GM18873 (cell line): ENCODE data around the gene LZTS2.

Experiments used
- ATAC-seq: cut with Tn5 transposase; IDR thresholded peaks from one replicate; pipeline ENCODE4 v1.9.1; 2021; ENCODE audit warnings: mild to moderate bottlenecking, moderate library complexity, moderate number of reproducible peaks; ENCODE audit not compliant: unreplicated experiment, low FRiP score

Gene LZTS2

GRCh38 chr10:100978121-100978900, 21.3 kb upstream of the LZTS2 start:
- ATAC-seq = no peak

- no peak for ATAC-seq
Measured at GRCh38 chr10:100978901-100979195, 20.8 kb upstream of the LZTS2 start.

DNA sequence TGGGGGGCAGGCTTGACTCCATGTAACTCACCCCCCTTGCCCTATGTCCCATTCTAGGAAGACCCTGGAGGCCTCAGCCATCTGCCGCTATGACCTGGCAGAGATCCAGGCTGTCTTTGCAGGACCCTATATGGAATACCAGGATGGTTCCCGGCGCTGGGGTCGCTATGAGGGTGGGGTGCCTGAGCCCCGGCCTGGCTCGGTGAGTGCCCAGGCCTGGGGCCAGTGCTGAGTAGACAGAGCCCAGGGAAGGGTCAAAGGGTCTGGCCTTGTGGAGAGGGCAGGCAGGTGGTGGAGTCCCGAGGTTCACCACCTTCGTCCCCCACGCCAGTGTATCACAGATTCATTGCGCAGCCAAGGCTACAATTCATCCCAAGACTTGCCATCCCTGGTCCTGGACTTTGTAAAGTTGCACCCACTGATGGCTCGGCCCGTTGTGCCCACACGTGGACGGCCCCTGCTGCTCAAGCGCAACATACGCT, 19.8 kb upstream of the LZTS2 start:
- no peak for ATAC-seq

- no peak for ATAC-seq
Measured at GRCh38 chr10:100980311-100980710, 19.3 kb upstream of the LZTS2 start.

DNA sequence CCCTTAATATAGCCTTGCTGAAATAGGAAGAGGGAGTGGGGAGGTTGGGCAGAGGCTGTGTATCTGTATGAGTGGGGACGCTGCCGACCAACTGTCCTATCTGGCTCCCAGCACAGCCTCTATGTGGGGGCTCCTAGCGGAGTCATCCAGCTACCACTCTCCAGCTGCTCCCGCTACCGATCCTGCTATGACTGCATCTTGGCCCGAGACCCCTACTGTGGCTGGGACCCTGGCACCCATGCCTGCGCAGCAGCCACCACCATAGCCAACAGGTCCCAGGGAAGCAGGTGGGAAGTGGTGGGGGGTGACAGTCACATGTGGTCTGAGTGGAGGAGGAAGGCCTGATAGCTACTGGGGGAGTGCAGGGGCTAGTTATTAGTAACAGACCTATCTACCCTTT, 18.9 kb upstream of the LZTS2 start:
- no peak for ATAC-seq

- no peak for ATAC-seq
Measured at GRCh38 chr10:100981178-100981772, 18.3 kb upstream of the LZTS2 start.

GRCh38 chr10:100982916-100983830, 16.4 kb upstream of the LZTS2 start:
- no peak for ATAC-seq

GRCh38 chr10:100983868-100984671, 15.5 kb upstream of the LZTS2 start:
- ATAC-seq = no peak

GRCh38 chr10:100984672-100985177, 14.9 kb upstream of the LZTS2 start:
- no peak for ATAC-seq

- ATAC-seq = no peak
Measured at GRCh38 chr10:100985336-100985735, 14.3 kb upstream of the LZTS2 start.

- ATAC-seq = no peak
Measured at GRCh38 chr10:100986623-100986951, 13.0 kb upstream of the LZTS2 start.

- peak; percentile 54 for ATAC-seq
Measured at GRCh38 chr10:100986952-100987684, 12.5 kb upstream of the LZTS2 start, which contains the start of the genes MRPL43 and TWNK. Gene MRPL43 (minus strand): TSS chr10:100987497. CDS start chr10:100987443, 54 bp downstream. Gene TWNK (plus strand): TSS chr10:100987543. CDS start chr10:100988211, 668 bp downstream.

DNA sequence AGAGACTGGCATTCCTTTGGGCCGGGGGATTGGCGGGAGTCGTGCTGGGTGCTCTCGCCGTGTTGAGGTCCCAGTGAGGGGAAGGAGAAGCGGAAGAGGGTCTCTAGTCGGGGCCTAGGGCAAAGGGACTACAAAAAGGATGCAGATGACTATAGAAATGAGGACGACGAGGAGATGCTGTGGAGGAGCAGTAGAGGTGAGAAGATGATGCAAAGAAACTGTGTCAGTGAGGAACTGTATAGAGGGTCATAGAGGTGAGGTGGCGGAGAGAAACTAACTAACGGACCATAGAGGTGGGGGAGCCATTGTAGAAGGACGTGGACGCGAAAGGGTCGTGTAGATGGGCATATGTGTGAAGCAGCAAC, 11.9 kb upstream of the LZTS2 start:
- no peak for ATAC-seq

DNA sequence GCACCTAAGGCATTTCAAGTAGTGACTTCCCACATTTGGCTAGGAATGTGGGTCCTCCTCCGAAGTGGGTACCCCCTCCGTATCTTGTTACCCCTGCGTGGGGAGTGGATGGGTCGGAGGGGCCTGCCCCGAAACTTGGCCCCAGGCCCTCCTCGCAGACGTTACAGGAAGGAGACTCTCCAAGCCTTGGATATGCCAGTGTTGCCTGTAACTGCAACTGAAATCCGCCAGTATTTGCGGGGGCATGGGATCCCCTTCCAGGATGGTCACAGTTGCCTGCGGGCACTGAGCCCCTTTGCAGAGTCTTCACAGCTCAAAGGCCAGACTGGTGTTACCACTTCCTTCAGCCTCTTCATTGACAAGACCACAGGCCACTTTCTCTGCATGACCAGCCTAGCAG, 11.4 kb upstream of the LZTS2 start:
- ATAC-seq = no peak

GRCh38 chr10:100989088-100989487, 10.5 kb upstream of the LZTS2 start:
- no peak for ATAC-seq

DNA sequence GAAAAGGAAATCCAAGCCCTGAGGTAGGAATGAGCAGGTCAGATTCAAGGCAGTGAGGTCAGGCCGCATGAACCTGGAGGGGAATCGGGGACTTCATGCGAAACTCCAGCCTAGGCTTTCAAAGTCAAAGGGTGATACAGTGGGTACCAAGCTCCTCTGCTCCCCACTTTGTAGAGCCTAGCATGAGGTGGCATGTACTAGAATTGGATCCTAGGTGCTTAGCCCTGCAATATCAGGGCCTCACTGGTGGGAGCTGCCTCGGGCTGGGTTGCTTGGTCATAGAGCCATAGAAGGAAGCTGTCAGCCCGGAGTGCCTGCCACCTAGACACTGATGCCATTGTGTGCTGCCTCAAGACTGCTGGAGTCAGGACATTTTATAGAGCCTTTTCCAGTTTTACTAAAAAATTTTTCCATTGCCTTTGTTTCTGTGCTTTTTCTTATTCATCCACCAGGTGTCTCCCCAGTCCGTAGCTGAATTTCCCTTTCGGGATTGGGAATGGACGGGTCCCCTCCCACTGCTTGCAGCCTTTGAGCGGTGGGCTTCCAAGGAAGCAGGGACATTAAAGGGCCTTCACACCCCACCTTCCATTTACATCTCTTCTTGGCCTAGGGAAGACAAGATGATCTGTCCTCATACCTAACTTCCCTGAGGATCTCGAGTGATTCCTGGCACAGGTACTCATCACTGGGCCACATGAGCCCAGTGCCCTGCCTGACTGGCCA, 5.5 kb upstream of the LZTS2 start:
- ATAC-seq = no peak

- no peak for ATAC-seq
Measured at GRCh38 chr10:100995181-100995580, 4.4 kb upstream of the LZTS2 start.

DNA sequence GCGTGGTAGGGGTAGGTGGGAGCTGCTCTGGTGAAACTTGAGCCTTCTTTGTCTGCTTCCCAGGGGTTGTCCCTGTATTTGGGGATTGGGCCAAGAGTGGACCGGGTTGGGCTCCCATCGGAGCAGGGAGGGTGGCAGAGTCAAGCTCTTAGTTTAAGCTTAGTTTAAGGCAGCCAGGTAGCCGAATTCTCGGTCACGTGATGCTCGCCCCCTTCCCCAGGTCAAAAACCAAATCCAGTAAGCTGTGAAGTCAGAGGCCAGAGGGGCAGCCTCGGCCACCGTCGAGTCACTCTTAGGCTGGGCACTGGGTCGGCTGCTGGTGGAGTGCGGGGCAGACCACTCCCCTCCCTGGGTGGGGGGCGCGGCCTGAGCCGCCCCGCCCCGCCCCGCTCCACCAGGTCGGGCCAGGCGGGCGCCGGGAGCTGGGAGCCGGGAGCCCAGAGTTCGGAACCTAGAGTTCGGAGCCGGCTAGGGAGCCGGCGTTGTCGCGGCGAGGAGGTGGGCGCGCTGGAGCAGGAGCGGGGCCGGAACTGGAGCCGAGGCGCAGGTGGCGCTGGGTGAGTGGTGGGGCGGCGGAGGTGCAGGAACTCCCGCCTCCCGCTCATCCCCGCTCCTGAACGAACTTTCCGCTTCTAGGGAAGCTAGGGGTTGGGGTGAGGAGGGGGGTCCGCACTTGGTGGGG, 2.8 kb upstream of the LZTS2 start:
- no peak for ATAC-seq
